Measurements from ENCODE around the gene SYTL5.

Gene SYTL5

GRCh38 chrX:38116706-38117105 is 110.4 kb downstream of the SYTL5 start:
- H3K27ac ChIP-seq = no peak overlapping the region
- no peak for TF ChIP-seq CTCF (conservative IDR thresholded peaks at IDR 0.05)

- TF ChIP-seq CTCF (conservative IDR thresholded peaks at IDR 0.05) = no peak
- H3K27ac ChIP-seq = no peak overlapping the region
Observed at GRCh38 chrX:38117485-38117884, 111.1 kb downstream of the SYTL5 start.

- H3K27ac ChIP-seq = no peak overlapping the region
- TF ChIP-seq CTCF (conservative IDR thresholded peaks at IDR 0.05) = no peak
Observed at GRCh38 chrX:38124000-38124399, 117.6 kb downstream of the SYTL5 start.

- no peak for TF ChIP-seq CTCF (conservative IDR thresholded peaks at IDR 0.05)
Observed at GRCh38 chrX:38126179-38126578, 119.8 kb downstream of the SYTL5 start.

GRCh38 chrX:38127961-38128360 is 121.6 kb downstream of the SYTL5 start:
- H3K27ac ChIP-seq = no peak overlapping the region
- no peak for TF ChIP-seq CTCF (conservative IDR thresholded peaks at IDR 0.05)

More at GRCh38 chrX:38126179-38126578, 119.8 kb downstream of the SYTL5 start:
- H3K27ac ChIP-seq = no peak overlapping the region

- no peak for TF ChIP-seq CTCF (conservative IDR thresholded peaks at IDR 0.05)
- no peak overlapping the region for H3K27ac ChIP-seq
Observed at GRCh38 chrX:38129366-38129765, 123.0 kb downstream of the SYTL5 start.

- no peak for TF ChIP-seq CTCF (conservative IDR thresholded peaks at IDR 0.05)
- no peak overlapping the region for H3K27ac ChIP-seq
Observed at GRCh38 chrX:38138157-38138891, 132.0 kb downstream of the SYTL5 start.

Data from VCaP (cell line).